GM20431 (cell line): Measurements from ENCODE around the gene VASH2.

Experiments
- in situ Hi-C: fragments of 300-500 bp; cut with MseI, MboI; formaldehyde crosslinking; loops from one replicate; pipeline ENCODE4 v1.15.0; 2020; ENCODE audit warnings: low sequenced_read_pairs; ENCODE audit not compliant: unreplicated experiment

VASH2 gene

DNA sequence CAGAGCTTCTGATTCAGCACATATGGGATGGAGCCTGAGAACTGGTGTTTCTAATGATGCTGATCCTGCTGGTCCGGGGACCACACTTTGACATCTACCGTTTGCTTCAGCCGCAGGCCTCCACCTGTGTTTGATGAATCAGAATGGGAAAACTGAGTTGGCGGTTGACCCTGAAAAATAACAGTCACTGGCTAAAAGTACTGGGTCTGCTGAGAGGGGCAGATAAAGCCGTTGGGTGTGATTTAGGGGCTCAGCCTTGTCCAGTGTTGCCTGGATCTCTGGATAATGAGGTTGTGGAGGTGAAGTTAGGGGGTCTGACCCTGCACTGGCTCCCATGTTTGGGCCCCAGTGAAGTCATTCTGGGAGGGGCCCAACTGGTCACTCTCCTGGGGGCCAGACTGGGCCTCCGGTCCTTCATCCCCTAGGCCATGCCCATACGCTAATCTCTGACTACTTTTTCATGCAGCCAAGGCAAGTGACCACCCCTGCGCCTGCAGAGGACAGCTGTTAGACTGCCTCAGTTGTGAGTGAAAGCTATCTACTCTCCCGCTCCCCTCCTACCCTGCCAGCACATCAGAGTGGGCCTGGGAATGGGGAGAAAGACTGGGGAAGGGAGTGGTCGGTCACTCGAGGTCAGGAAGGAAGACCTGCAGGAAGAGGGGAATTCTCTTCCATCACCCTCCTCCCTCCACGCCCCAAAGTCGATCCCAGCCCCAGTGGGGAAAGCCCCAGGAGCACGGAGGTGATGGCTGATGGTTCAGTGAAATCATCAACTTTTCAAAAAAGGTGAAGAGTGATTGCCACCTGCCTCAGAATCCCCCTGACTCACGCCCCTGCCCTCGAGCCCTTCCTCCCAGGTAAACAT is 27.7 kb downstream of the VASH2 start:
- in situ Hi-C loops = loop anchor here (25.0 kb wide), 1 partner anchor 516 kb away; no protein-coding TSS in a partner anchor

DNA sequence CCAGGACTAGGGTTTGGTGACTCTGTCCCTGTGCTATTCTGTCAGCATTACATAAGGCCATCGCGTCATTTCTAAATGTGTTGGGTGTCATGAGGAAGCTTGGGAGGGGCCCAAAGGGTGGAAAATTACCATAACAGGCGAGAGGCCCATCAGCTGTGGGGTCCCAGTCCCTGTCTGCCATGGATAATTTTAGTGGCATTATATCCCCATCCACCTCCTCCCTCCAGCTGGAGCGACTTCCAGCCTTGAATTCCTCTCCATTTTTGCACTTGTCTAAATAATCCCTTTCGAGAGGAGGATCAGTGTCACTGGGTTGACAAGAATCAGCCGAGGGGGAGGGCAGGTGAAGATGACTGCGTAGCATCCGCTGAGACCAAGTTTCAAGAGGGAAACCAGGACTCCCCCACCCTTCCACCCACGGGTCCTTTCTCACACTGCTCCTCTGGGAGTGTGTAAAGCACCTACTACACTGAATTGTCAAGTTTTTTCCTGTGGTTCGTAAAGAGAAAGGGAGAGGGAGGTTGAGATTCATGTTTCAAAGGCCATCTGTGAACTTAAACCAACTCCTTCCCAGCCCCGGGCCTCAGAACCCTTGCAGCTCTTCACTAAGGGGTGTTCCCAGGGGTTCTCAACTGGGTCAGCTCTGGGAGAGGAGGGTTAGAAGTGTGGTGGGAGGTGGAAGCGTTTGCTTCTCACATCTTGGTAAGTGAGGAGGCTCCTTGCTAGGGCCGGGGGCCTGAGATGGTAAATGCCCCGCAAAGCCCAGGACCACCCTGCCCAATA is 29.2 kb downstream of the VASH2 start:
- in situ Hi-C loops = loop anchor here (25.0 kb wide), 1 partner anchor 517 kb away; no protein-coding TSS in a partner anchor

DNA sequence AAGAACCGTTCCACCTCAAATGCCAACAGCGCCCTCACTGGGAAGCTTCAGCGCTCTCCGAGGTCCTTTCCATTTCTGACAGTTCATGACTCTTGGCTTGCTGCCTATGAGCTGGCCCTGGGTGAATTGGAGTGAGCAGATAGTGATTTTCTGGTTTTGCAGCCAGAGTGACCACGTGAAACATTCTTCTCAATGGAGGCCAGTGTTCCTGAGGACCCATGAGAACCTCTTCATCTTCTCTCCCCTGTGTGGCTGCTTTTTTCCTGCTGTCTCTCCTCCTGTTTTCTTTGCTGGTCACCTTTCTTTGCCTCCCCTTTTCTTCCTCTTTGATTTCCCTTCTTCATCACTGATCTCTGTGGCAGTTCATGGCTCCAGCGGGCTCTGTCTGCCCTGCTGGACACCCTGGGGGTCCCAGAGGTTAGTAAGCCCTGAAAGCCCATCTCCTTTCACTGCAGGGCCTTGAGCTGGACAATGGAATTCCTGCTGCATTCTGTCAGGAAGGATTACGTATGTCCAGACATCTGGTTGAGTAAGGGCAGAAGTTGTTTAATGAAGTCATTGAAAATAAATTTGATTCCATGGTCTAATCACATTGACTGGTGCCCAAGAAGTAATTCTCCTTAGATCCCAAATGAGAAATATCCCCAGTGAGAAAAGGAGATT is 29.9 kb downstream of the VASH2 start:
- in situ Hi-C loops = loop anchor here (25.0 kb wide), 1 partner anchor 518 kb away; no protein-coding TSS in a partner anchor

DNA sequence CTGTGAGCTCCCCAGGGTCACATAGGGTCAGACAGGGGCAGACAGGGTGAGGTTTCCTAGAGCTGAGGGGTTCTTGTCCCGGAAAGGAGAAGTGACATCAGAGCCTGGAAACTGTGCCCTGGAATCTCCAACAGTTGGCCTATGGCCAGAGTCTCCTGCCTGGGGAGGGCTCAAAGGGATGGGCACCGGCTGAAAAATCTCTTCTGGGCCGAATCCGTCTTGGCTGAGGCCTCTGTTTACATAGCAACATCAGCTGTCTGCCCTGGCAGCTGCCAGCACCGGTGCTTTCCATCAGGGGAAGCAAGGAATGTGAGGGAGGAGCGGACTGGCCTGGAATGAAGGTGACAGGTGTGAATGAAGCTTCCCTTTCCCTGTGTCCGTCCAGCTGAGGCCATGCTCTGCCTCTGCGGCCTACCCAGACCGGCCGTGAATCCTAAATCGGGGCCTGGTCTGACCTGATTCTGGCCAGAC is 30.7 kb downstream of the VASH2 start:
- in situ Hi-C loops = loop anchor here (25.0 kb wide), 1 partner anchor 519 kb away; no protein-coding TSS in a partner anchor

DNA sequence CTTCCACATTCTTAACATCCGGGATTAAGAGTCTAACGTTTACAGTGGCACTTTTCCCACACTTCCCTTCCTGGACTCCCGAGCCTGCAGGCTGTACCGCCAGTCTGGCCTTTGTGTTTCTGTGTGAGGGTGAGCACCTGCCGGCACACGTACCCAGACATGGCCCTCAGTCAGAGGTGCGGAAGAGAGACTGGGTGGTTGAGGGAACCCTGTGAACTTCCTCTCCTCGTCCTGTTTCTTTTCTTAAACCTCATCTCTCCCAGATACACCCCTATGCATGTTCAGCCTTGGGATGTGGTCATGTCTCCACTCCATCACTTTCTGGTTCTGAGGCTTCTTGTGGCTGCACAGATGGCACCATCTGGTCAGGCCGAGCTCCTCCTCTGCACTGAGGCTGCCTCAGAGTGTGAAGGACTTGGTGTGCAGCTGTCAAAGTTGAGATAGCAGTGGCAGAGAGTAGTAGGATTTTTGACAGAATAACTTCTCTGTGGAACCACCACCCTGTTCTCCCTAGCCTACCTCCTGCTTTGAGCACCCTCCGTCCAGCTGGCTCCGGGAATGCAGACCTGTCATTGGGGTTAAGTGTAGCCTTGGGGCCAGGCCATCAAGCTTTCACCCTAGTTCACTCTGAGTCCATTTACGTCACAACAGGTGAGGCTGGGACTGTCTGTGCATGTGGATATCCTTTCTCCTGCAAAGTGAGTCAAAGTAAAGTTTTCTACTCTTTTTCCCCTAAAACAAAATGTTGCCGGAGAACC is 31.4 kb downstream of the VASH2 start:
- in situ Hi-C loops = loop anchor here (25.0 kb wide), 1 partner anchor 519 kb away; no protein-coding TSS in a partner anchor

DNA sequence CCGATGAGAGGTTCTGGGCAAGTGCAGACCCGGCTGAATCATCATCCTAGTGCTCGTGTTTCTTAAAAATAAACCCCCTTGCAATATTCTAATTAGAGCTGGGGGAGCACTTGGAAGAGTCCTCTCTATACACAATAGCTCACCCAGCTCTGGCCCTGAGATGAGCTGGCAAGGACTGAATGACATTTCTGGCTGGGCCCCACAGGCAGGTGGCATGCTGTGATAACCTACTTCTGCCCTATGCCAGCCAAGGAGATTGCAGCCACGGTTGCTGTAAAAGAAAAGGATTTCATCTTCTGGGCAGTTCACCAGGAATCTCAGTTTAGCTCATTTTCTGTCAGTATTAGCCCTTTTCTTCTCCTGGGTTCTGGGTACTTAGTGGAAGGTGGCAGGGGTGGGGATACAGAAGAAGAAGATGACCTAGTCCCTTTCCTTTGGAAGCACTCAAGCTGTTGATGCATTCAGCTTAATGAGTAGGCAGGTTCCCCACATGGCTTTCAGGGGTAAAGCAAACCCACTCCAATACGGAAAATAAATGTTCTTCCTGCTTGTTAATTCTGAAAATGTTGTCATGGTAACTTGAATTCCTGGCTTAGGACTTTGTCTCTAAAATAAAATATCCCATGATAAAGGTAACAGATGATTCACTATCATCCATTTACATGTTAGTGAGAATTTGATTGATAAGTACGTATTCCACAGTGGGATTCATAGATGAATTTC is 32.2 kb downstream of the VASH2 start:
- in situ Hi-C loops = loop anchor here (25.0 kb wide), 1 partner anchor 520 kb away; no protein-coding TSS in a partner anchor

DNA sequence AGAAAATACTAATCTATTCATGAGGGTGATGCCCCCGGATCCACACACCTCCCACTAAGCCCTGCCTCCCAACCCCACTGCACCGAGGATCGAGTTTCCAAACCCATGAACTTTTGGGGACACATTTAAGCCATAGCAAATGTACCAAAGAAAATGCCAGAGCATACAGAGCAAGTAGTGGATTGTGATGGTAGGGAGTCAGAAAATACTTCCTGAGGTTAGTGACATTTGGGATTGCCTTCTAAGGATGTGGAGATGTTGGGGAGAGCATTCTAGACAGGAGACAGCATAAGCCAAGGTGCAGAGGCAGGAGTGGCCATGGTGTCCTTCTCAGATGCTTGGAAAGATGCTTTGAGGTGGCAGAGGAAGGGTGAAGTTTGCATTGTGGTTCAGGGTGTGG is 33.1 kb downstream of the VASH2 start:
- in situ Hi-C loops = loop anchor here (25.0 kb wide), 1 partner anchor 521 kb away; no protein-coding TSS in a partner anchor

DNA sequence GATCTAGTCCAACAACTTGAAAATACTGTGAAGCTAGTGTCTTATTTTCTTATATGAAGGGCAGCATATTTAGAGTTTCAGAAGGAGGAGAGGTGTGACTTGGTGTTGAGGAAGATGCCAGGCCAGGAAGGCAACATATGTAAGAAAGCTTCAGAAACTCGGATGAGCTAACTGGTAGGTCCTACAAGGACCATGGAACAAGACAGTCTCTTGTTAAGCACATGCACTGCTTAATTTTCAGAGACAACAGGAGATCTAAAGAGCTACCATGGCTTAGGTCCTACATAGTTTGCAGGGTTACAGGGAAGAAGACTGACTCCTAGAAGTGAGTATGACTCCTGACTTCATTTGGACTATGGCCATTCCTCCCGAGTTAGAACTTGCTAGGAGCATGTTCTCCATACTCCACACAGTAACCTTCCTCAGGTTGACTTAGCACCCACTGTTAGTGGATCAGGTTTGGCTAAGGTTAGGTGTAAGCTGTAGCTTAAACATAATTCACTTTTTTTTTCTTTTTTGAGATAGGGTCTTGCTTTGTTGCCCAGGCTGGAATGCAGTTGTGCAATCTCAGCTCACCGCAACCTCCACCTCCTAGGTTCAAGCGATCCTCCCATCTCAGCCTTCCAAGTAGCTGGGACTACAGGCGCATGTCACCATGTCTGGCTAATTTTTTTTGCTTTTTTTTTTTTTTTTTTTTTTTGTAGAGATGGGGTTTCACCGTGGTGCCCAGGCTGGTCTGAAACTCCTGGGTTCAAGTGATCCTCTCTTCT is 34.4 kb downstream of the VASH2 start:
- in situ Hi-C loops = loop anchor here (25.0 kb wide), 1 partner anchor 522 kb away; no protein-coding TSS in a partner anchor

DNA sequence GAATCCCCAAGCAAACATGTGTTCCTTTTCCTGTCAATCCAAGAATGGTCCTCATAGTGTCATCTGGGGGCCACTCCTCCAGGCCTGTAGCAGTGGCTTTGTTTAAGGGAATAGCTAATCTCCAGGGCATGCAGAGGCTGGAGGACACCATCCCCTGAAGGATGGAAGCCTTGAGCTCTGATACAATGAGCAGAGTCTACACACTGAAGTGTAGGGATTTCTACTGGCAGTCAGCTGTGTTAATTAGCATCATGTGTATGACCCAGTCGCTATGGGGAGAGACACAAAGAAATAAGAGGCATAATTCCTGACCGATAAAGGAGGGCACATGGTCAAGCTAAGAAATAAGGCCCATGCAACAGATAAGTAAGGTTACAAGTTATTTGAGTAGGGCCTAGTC is 36.2 kb downstream of the VASH2 start:
- in situ Hi-C loops = loop anchor here (25.0 kb wide), 1 partner anchor 524 kb away; no protein-coding TSS in a partner anchor

DNA sequence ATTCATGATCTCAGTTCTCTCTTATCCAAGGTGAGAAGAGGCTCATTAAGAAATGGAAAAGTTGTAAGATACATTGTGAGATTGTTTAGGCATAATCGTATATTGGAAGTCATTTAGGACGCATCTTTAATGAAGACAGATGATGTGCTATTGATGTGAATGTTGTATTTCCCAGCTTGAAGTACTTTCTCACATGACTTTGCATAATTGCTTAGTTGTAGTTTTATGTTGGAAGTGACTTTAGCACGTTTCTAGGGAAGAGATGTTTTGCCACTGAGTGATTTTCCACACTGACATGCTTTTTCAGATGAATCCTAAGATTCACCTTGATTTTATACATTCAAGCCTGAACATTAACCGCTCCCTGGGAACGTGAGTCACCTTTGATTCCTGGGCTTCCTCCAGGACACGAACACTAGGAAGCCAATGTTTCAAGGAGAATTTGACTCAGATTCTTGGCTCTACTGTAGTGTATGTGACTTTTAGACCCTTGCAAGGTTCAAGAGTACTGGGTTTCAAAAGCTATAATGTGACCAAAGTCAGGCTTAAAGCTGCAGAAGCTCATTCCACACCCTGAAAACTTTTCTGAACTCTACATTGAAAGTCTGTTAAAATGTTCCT is 37.5 kb downstream of the VASH2 start:
- in situ Hi-C loops = loop anchor here (25.0 kb wide), 1 partner anchor 526 kb away; no protein-coding TSS in a partner anchor

DNA sequence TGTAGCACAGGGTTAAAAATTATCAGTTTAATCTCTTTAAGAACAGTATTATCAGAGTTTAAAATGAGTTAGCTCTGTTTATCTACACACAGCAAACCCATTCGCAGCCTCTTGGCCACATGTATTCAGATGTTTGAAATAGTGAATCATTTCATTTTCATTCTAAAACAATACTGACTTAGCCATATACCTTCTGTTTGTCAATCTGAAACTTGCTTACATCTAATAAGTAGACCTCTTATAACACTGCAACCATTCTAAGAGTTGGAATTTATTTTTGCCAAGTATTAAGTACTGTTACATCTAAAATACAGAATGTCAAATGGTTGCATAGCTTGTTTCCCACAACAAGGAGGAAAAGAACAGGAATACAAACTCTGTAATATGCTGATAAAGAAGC is 39.9 kb downstream of the VASH2 start:
- in situ Hi-C loops = loop anchor here (25.0 kb wide), 1 partner anchor 528 kb away; no protein-coding TSS in a partner anchor

DNA sequence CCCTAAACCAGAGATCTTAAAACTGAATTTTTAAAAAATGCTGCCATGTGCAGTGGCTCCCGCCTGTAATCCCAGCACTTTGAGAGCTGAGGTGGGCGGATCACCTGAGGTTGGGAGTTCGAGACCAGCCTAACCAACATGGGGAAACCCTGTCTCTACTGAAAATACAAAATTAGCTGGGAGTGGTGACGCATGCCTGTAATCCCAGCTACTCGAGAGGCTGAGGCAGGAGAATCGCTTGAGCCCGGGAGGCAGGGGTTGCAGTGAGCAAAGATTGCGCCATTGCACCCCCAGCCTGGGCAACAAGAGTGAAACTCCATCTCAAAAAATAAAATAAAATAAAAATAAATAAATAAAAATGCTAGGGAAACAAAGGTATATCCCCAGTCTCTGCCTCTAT is 43.6 kb downstream of the VASH2 start:
- in situ Hi-C loops = loop anchor here (25.0 kb wide), 1 partner anchor 532 kb away; no protein-coding TSS in a partner anchor

DNA sequence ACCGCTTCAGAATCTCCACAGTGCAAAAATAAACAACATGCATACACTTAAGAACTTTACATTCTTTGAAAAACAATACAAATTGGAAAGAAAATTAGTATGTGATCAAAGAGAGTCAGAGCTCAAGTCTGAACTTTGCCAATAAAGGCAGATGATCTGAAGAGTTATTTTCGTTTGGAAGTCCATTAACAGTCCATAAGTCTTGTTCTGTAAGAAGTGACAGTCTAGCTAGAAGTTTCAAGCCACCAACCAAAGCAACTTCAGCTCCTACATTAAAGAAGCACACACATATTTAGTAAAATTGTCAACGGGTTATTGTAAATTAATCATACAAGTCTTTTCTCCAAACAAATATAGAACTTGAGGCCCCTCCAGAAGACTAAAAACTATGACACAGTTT is 44.6 kb downstream of the VASH2 start:
- in situ Hi-C loops = loop anchor here (25.0 kb wide), 1 partner anchor 533 kb away; no protein-coding TSS in a partner anchor

DNA sequence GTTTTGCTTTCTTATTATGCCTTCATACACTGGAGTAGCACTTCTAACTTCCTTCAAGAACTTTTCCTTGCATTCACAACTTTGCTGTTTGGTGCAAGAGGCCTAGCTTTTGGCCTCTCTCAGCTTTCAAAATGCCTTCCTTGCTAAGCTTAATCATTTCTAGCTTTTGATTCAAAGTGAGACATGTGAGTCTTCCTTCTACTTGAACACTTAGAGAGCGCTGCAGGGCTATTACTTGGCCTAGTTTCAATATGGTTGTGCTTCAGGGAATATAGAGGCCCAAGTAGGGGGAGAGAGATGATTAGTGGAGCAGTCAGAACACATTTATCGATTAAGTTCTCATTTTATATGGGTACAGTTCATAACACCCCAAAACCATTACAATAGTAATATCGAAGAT is 52.9 kb downstream of the VASH2 start:
- in situ Hi-C loops = no loop called here

DNA sequence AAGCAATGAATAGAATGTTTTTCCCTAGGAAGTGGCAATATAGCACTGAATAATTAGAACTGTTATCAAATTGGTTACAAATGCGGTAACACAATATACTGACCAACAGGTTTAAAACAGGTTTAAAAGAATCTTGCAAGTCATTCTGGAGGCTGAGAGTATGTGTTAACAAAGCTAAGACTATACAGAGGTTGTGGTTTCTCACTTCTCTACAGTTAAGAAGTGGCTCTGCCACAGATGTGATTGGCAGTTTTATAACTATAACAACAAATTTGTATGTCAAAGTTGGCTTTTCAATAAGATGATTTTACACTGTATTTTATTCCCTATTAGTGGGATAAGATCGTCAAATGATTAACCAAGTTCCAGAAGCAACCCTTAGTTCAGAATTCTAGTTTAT is 58.2 kb downstream of the VASH2 start:
- in situ Hi-C loops = no loop called here

DNA sequence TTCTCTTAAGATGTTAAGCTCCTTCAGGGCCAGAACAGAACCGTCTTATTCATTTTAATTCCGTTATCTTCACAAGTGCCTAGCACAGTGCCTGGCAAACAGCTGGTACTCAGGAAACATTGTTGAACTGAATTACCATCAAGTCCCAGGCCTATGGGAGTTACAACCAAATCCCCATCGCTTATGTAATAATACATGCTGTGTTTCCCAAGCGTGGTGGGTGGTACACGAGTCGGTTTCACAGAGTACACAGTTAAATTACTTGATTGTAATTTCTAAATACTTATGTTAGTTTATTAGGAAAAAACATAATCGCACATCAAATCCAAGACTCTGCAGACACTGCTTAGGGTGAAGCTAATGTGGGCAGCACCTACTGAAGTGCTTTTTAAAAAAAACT is 64.3 kb downstream of the VASH2 start:
- in situ Hi-C loops = no loop called here
